ENCODE data around the gene UPK3A. TPM values are rescaled to one million over a fixed set of nuclear protein-coding genes. Genes with fewer than 3 reads are reported as not detected.
A peak's percentile ranks its signal among the peaks of the same experiment; 100 is the strongest.

Gene UPK3A
- polyA plus RNA-seq, 1 of the 3 experiments (the other 2 are of a cell fraction) = not detected

DNA sequence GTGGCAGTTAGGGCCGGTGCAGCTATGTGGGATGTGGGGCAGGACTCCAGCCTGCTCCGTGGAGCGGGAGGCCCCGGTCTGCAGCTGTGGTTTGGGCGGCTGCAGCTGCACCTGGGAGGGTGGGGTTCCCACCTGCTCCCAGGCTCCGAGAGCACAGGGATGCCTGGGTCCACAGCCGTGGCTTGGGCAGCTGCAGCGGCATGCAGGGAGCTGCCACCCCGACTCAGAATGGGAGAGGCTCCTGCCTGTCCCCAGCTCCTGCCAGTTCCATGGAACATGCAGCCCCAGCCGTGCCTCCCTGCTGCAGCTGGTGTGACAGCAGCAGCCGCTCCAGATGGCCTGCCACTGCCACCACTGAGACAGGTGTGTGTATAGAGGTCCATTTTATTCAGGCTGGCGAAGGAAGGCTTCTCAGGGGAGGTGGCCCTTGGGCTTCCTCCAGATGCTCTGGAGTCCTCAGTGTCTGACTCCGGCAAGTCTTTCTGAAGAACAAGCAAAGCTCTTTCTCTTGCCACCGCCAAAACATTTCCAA lies 21.8 kb upstream of the UPK3A start:
- no peaks in the 10 kb centered on the region for H4K20me1 ChIP-seq (ENCODE audit: insufficient read depth)
- CTCF ChIA-PET = interaction anchor here (0.6 to 2.9 kb wide), 11 partner anchors 10 to 443 kb away, joined by 3 to 18 read pairs (median 5); no protein-coding TSS in a partner anchor
- no peaks in the 10 kb centered on the region for H3K79me2 ChIP-seq (ENCODE audit: insufficient read depth)
- H3K27me3 ChIP-seq (ENCODE audit: insufficient read depth) = no peaks in the 10 kb centered on the region
- no peaks in the 10 kb centered on the region for H3F3A ChIP-seq (replicated peaks; ENCODE audit: insufficient read depth)
- H3K9ac ChIP-seq = no peak overlapping the region
- peaks cover 0 to 12% of the 10 kb centered on the region in 2 experiments; a peak in 1 of 4 replicates for H3K4me1 ChIP-seq (ENCODE audit: control insufficient read depth in 1 of 2, insufficient read depth in 2 of 2, low read depth in 1 of 2, low read length in 1 of 2)
- no peaks in the 10 kb centered on the region for H3K9me2 ChIP-seq
- POLR2A ChIA-PET = no interaction called here
- peak overlapping the region in 1 of 2 experiments; percentile 31; a peak in 3 of 4 replicates for H3K27ac ChIP-seq (ENCODE audit: low read depth in 2 of 2, low read length in 1 of 2)
- WGBS (ENCODE audit: low lambda C conversion rate) = 80% methylated on average over 3 of the region's 14 CpGs
- TF ChIP-seq EZH2phosphoT487 (IDR thresholded peaks at IDR 0.05; ENCODE audit: borderline replicate concordance, low read depth) (no peak), NFIC (IDR thresholded peaks at IDR 0.05; ENCODE audit: borderline replicate concordance) (no peak), NRF1 (IDR thresholded peaks at IDR 0.05; ENCODE audit: low read depth, low read length) (no peak), ELF1 (IDR thresholded peaks at IDR 0.05) (no peak), MXI1 (IDR thresholded peaks at IDR 0.05; ENCODE audit: low read depth, low read length) (no peak), GABPA (IDR thresholded peaks at IDR 0.05; ENCODE audit: low read depth) (no peak), JUND (IDR thresholded peaks at IDR 0.05) (no peak), RCOR1 (IDR thresholded peaks at IDR 0.05; ENCODE audit: low read length) (no peak), FOXJ3 (CRISPR knock-in tag; IDR thresholded peaks at IDR 0.05) (no peak), TEAD4 (IDR thresholded peaks at IDR 0.05; ENCODE audit: borderline replicate concordance, insufficient read depth) (no peak), FOXM1 (IDR thresholded peaks at IDR 0.05; ENCODE audit: low read depth) (no peak), POLR2AphosphoS5 (IDR thresholded peaks at IDR 0.05; ENCODE audit: low read depth, low read length) (no peak), SIN3A (IDR thresholded peaks at IDR 0.05; ENCODE audit: borderline replicate concordance, low read depth, low read length) (no peak), GATA2 (CRISPR knock-in tag; IDR thresholded peaks at IDR 0.05) (no peak)
- TF ChIP-seq, protein P1, sequence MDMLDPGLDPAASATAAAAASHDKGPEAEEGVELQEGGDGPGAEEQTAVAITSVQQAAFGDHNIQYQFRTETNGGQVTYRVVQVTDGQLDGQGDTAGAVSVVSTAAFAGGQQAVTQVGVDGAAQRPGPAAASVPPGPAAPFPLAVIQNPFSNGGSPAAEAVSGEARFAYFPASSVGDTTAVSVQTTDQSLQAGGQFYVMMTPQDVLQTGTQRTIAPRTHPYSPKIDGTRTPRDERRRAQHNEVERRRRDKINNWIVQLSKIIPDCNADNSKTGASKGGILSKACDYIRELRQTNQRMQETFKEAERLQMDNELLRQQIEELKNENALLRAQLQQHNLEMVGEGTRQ (IDR thresholded peaks at IDR 0.05; ENCODE audit: borderline replicate concordance, low read depth, low read length) = no peak
- TF ChIP-seq, protein P2, sequence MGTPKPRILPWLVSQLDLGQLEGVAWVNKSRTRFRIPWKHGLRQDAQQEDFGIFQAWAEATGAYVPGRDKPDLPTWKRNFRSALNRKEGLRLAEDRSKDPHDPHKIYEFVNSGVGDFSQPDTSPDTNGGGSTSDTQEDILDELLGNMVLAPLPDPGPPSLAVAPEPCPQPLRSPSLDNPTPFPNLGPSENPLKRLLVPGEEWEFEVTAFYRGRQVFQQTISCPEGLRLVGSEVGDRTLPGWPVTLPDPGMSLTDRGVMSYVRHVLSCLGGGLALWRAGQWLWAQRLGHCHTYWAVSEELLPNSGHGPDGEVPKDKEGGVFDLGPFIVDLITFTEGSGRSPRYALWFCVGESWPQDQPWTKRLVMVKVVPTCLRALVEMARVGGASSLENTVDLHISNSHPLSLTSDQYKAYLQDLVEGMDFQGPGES (IDR thresholded peaks at IDR 0.05; ENCODE audit: low read depth, low read length) = no peak
- TF ChIP-seq, protein P3, sequence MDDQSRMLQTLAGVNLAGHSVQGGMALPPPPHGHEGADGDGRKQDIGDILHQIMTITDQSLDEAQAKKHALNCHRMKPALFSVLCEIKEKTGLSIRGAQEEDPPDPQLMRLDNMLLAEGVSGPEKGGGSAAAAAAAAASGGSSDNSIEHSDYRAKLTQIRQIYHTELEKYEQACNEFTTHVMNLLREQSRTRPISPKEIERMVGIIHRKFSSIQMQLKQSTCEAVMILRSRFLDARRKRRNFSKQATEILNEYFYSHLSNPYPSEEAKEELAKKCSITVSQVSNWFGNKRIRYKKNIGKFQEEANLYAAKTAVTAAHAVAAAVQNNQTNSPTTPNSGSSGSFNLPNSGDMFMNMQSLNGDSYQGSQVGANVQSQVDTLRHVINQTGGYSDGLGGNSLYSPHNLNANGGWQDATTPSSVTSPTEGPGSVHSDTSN (IDR thresholded peaks at IDR 0.05) = no peak
- TF ChIP-seq, protein P4, sequence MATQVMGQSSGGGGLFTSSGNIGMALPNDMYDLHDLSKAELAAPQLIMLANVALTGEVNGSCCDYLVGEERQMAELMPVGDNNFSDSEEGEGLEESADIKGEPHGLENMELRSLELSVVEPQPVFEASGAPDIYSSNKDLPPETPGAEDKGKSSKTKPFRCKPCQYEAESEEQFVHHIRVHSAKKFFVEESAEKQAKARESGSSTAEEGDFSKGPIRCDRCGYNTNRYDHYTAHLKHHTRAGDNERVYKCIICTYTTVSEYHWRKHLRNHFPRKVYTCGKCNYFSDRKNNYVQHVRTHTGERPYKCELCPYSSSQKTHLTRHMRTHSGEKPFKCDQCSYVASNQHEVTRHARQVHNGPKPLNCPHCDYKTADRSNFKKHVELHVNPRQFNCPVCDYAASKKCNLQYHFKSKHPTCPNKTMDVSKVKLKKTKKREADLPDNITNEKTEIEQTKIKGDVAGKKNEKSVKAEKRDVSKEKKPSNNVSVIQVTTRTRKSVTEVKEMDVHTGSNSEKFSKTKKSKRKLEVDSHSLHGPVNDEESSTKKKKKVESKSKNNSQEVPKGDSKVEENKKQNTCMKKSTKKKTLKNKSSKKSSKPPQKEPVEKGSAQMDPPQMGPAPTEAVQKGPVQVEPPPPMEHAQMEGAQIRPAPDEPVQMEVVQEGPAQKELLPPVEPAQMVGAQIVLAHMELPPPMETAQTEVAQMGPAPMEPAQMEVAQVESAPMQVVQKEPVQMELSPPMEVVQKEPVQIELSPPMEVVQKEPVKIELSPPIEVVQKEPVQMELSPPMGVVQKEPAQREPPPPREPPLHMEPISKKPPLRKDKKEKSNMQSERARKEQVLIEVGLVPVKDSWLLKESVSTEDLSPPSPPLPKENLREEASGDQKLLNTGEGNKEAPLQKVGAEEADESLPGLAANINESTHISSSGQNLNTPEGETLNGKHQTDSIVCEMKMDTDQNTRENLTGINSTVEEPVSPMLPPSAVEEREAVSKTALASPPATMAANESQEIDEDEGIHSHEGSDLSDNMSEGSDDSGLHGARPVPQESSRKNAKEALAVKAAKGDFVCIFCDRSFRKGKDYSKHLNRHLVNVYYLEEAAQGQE (IDR thresholded peaks at IDR 0.05; ENCODE audit: low read depth, low read length) = no peak
- no peak overlapping the region for H2AFZ ChIP-seq (ENCODE audit: low read depth)
- no peak for DNase-seq
- H3K4me3 ChIP-seq (ENCODE audit: low read depth in 2 of 2, low read length in 1 of 2) = no peak overlapping the region
- no peak overlapping the region for H3K4me2 ChIP-seq
- no peaks in the 10 kb centered on the region for H3K9me3 ChIP-seq
- H3K36me3 ChIP-seq (replicated peaks in 1 of 2; ENCODE audit: control insufficient read depth in 1 of 2, insufficient read depth in 2 of 2, low read length in 1 of 2) = no peaks in the 10 kb centered on the region

All from SK-N-SH (cell line).